ENCODE data around the gene ZBTB16.

ZBTB16 gene

GRCh38 chr11:114056409-114056808 is 3.1 kb upstream of the ZBTB16 start:
- H3K9me3 ChIP-seq (ENCODE audit: insufficient read depth, low read length, severe bottlenecking): no peaks in the 10 kb centered on the region
- DNase-seq: no peak
- TF ChIP-seq EZH2 (IDR thresholded peaks at IDR 0.05; ENCODE audit: borderline replicate concordance, low read depth, low read length, severe bottlenecking) (no peak), CTCF (IDR thresholded peaks at IDR 0.05; ENCODE audit: borderline replicate concordance, extremely low read depth, low read length, poor library complexity, severe bottlenecking) (no peak)
- H3K27me3 ChIP-seq (ENCODE audit: insufficient read depth, low read length, poor library complexity): peaks cover 11% of the 10 kb centered on the region
- no peaks in the 10 kb centered on the region for H3K79me2 ChIP-seq (ENCODE audit: insufficient read depth, low read length)
- no peak overlapping the region for H3K9ac ChIP-seq (ENCODE audit: low read depth, low read length)
- no peak overlapping the region for H3K27ac ChIP-seq (ENCODE audit: low read length)
- no peaks in the 10 kb centered on the region for H4K20me1 ChIP-seq (ENCODE audit: insufficient read depth, low read length)
- no peaks in the 10 kb centered on the region for H3K36me3 ChIP-seq (ENCODE audit: insufficient read depth, low read length)
- H3K4me1 ChIP-seq (ENCODE audit: insufficient read depth, low read length): no peaks in the 10 kb centered on the region
- no peak for ATAC-seq (ENCODE audit: insufficient read depth, low read depth)
- no peak overlapping the region for H3K4me3 ChIP-seq (ENCODE audit: low read depth in 1 of 2, low read length in 2 of 2)
- no peak overlapping the region for H3K4me2 ChIP-seq (ENCODE audit: insufficient read depth, low read length)
- no peak overlapping the region for H2AFZ ChIP-seq (ENCODE audit: low read depth, low read length)

DNA sequence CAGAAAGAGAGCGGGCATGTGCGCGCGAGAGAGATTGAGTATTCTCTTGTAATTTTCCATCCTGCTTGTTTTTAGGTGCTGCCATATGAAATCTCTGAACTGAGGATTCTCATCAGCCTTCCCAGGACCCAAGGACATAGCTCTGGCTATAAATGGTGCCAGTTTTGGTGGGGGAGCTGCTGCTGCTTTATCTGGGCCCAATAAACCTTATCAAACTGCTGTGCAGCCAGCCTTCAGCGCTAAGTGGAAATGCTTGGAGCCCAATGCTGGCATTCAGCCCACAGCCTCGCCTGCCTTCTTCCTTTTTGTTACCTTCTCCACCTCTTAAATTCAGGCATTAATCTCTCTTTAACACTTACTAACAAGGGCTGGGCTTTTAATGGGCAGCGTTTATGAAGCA is 2.4 kb upstream of the ZBTB16 start:
- Histone ChIP-seq H3K27me3 (ENCODE audit: insufficient read depth, low read length, poor library complexity) (peaks cover 11% of the 10 kb centered on the region), H4K20me1 (ENCODE audit: insufficient read depth, low read length) (no peaks in the 10 kb centered on the region), H2AFZ (ENCODE audit: low read depth, low read length) (no peak overlapping the region), H3K27ac (ENCODE audit: low read length) (no peak overlapping the region), H3K4me1 (ENCODE audit: insufficient read depth, low read length) (no peaks in the 10 kb centered on the region), H3K9me3 (ENCODE audit: insufficient read depth, low read length, severe bottlenecking) (no peaks in the 10 kb centered on the region), H3K9ac (ENCODE audit: low read depth, low read length) (no peak overlapping the region), H3K4me2 (ENCODE audit: insufficient read depth, low read length) (no peak overlapping the region), H3K4me3 (ENCODE audit: low read depth in 1 of 2, low read length in 2 of 2) (no peak overlapping the region), H3K36me3 (ENCODE audit: insufficient read depth, low read length) (no peaks in the 10 kb centered on the region), H3K79me2 (ENCODE audit: insufficient read depth, low read length) (no peaks in the 10 kb centered on the region)
- ATAC-seq (ENCODE audit: insufficient read depth, low read depth) (no peak), DNase-seq (no peak)
- TF ChIP-seq EZH2 (IDR thresholded peaks at IDR 0.05; ENCODE audit: borderline replicate concordance, low read depth, low read length, severe bottlenecking) (no peak), CTCF (IDR thresholded peaks at IDR 0.05; ENCODE audit: borderline replicate concordance, extremely low read depth, low read length, poor library complexity, severe bottlenecking) (no peak)

DNA sequence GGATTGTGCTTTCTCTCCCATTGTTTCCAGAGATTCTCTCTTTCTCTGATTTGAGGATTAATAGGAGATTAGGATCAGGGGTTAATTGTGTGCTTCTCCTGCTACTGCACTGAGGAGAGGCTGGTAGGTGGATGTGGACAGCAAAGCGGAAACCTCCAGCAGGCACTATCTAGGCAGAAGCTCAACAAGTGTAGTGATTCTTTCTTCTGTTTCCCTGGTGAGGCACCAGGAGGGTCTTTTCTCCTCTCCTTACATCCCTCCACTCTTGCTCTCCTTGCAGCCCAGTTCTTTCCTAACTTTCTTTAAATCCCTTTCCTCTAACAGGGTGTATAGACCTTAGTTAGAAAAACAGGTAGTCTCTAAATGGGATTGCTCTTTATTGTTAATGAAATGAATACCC is 1.9 kb upstream of the ZBTB16 start:
- TF ChIP-seq CTCF (IDR thresholded peaks at IDR 0.05; ENCODE audit: borderline replicate concordance, extremely low read depth, low read length, poor library complexity, severe bottlenecking) (no peak), EZH2 (IDR thresholded peaks at IDR 0.05; ENCODE audit: borderline replicate concordance, low read depth, low read length, severe bottlenecking) (no peak)
- H3K4me3 ChIP-seq (ENCODE audit: low read depth in 1 of 2, low read length in 2 of 2): no peak overlapping the region

More for the DNA sequence above, 1.9 kb upstream of the ZBTB16 start:
- Histone ChIP-seq H3K27ac (ENCODE audit: low read length) (no peak overlapping the region), H3K4me2 (ENCODE audit: insufficient read depth, low read length) (no peak overlapping the region), H3K36me3 (ENCODE audit: insufficient read depth, low read length) (no peaks in the 10 kb centered on the region), H4K20me1 (ENCODE audit: insufficient read depth, low read length) (no peaks in the 10 kb centered on the region), H3K9me3 (ENCODE audit: insufficient read depth, low read length, severe bottlenecking) (no peaks in the 10 kb centered on the region), H3K27me3 (ENCODE audit: insufficient read depth, low read length, poor library complexity) (peaks cover 11% of the 10 kb centered on the region), H3K9ac (ENCODE audit: low read depth, low read length) (no peak overlapping the region), H2AFZ (ENCODE audit: low read depth, low read length) (no peak overlapping the region), H3K79me2 (ENCODE audit: insufficient read depth, low read length) (no peaks in the 10 kb centered on the region), H3K4me1 (ENCODE audit: insufficient read depth, low read length) (no peaks in the 10 kb centered on the region)
- ATAC-seq (ENCODE audit: insufficient read depth, low read depth): no peak
- no peak for DNase-seq

All from DND-41 (cell line).